ENCODE measurements around the gene AP4E1.
"Not testable (repeated sequence)": the region's sequence is repeated elsewhere in the genome, so short reads cannot be mapped to it uniquely, and the experiment has no call there.

Gene AP4E1

GRCh38 chr15:50908209-50909009 lies at the start of gene AP4E1:
AP4E1 (plus strand) TSS chr15:50908683; CDS start chr15:50908779, 96 bp downstream.
- peak; percentile 65 for DNase-seq

- no peak for DNase-seq
Observed at GRCh38 chr15:50860824-50861223, 47.7 kb upstream of the AP4E1 start.

GRCh38 chr15:50862553-50862952 lies 45.9 kb upstream of the AP4E1 start:
- DNase-seq = no peak

GRCh38 chr15:50864873-50865272 lies 43.6 kb upstream of the AP4E1 start:
- no peak for DNase-seq

- DNase-seq = no peak
Observed at GRCh38 chr15:50865515-50866353, 42.7 kb upstream of the AP4E1 start.

- DNase-seq = no peak
Observed at GRCh38 chr15:50871832-50872231, 36.7 kb upstream of the AP4E1 start.

- no peak for DNase-seq
Observed at GRCh38 chr15:50872832-50873426, 35.6 kb upstream of the AP4E1 start.

- DNase-seq = no peak
Observed at GRCh38 chr15:50873935-50874361, 34.5 kb upstream of the AP4E1 start.

- DNase-seq = not testable (repeated sequence)
Observed at GRCh38 chr15:50875238-50875637, 33.2 kb upstream of the AP4E1 start.

GRCh38 chr15:50876260-50876988 lies 32.1 kb upstream of the AP4E1 start:
- DNase-seq = no peak

- DNase-seq = peak; percentile 23
Observed at GRCh38 chr15:50876989-50877360, 31.5 kb upstream of the AP4E1 start.

GRCh38 chr15:50879016-50879617 lies 29.4 kb upstream of the AP4E1 start:
- no peak for DNase-seq

- no peak for DNase-seq
Observed at GRCh38 chr15:50880206-50880605, 28.3 kb upstream of the AP4E1 start.

GRCh38 chr15:50880651-50881114 lies 27.8 kb upstream of the AP4E1 start:
- no peak for DNase-seq

GRCh38 chr15:50881121-50882048 lies 27.1 kb upstream of the AP4E1 start:
- no peak for DNase-seq

- DNase-seq = no peak
Observed at GRCh38 chr15:50883903-50884302, 24.6 kb upstream of the AP4E1 start.

GRCh38 chr15:50884540-50884939 lies 23.9 kb upstream of the AP4E1 start:
- no peak for DNase-seq

- no peak for DNase-seq
Observed at GRCh38 chr15:50886139-50886467, 22.4 kb upstream of the AP4E1 start.

- no peak for DNase-seq
Observed at GRCh38 chr15:50886611-50887345, 21.7 kb upstream of the AP4E1 start.

GRCh38 chr15:50888054-50888453 lies 20.4 kb upstream of the AP4E1 start:
- no peak for DNase-seq

GRCh38 chr15:50889589-50889988 lies 18.9 kb upstream of the AP4E1 start:
- DNase-seq = no peak
